Astrocyte of the spinal cord (primary cell): ENCODE results near the gene MTTP.

ENCODE experiments used
- DNase-seq: peaks from one replicate; pipeline ENCODE4 v3.0.0; 2011; ENCODE audit warnings: low read depth, low spot score
- H3K4me3 ChIP-seq: 2 replicates; pipeline ENCODE4 v1.5.1; 2011; ENCODE audit warnings: low read depth, mild to moderate bottlenecking, low read length, moderate library complexity
- in situ Hi-C: cut with HindIII; loops from 2 replicates; pipeline ENCODE4 v1.10.0; 2017; ENCODE audit warnings: low sequenced_read_pairs
- TF ChIP-seq, protein P1 (sequence below): IDR thresholded peaks from 2 replicates; pipeline ENCODE4 v1.5.1; 2012; ENCODE audit warnings: low read depth, mild to moderate bottlenecking, low read length, inconsistent platforms

MTTP gene

DNA sequence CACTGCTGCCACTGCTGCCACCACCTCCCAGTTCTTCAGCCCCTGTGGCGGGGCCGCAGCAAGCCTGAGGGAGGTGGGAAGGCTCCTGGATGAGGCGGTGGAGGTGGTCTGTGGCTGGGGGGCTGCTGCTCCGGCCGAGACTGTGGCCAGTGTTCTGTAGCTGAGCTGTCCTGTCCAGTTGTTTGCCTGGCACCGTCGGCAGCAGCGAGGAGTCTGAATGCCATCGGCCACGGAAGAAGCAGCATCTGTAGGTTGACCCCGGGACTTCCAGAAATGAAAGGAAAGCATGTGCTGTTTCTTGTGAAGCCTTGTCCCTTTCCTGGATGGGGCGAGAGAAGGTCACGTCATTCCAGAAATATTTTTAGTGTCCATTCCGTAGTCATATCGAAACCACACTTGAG, 79.7 kb downstream of the MTTP start:
- DNase-seq, result no peak

DNA sequence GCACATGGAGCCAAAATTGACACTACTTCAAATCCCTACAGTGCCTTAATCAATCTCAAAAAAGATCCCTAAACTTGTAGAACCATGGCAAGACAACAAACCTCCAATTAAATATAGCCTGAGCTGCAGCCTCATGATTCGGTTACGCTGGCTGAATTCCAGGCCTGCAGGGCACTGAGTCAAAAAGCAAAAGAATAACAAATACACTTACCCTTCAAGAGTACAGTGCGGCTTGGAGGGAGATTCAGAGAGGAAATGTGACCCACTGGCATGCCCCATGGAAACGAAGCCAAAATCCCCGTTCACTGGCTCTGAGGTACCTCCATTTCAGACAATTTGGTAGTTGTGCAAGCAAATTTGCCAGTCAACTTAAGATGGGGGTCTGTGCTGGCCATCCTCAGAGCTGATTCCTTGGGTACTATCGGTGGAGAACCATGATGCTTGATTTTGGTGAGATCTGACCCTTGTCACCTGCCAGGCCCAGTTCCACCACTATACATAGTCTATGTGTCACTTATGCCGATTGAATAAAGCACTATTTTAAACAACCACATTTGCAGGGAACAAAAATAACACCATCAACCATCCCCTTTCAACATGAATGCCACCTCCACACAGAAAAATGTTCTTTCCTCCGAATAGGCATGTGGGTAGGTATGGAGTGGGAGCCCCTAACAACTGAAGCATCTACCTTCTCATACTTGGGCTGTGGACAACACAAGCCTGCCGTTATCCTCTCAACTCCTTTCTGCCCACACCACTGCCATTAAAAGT, 80.9 kb downstream of the MTTP start:
- TF ChIP-seq, protein P1, sequence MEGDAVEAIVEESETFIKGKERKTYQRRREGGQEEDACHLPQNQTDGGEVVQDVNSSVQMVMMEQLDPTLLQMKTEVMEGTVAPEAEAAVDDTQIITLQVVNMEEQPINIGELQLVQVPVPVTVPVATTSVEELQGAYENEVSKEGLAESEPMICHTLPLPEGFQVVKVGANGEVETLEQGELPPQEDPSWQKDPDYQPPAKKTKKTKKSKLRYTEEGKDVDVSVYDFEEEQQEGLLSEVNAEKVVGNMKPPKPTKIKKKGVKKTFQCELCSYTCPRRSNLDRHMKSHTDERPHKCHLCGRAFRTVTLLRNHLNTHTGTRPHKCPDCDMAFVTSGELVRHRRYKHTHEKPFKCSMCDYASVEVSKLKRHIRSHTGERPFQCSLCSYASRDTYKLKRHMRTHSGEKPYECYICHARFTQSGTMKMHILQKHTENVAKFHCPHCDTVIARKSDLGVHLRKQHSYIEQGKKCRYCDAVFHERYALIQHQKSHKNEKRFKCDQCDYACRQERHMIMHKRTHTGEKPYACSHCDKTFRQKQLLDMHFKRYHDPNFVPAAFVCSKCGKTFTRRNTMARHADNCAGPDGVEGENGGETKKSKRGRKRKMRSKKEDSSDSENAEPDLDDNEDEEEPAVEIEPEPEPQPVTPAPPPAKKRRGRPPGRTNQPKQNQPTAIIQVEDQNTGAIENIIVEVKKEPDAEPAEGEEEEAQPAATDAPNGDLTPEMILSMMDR, result no peak
- no peak overlapping the region for H3K4me3 ChIP-seq
- in situ Hi-C loops, result no loop called here
- peak; percentile 77 for DNase-seq

More for the DNA sequence above, 79.7 kb downstream of the MTTP start:
- TF ChIP-seq, protein P1, result no peak
- in situ Hi-C loops, result no loop called here
- H3K4me3 ChIP-seq, result no peak overlapping the region

DNA sequence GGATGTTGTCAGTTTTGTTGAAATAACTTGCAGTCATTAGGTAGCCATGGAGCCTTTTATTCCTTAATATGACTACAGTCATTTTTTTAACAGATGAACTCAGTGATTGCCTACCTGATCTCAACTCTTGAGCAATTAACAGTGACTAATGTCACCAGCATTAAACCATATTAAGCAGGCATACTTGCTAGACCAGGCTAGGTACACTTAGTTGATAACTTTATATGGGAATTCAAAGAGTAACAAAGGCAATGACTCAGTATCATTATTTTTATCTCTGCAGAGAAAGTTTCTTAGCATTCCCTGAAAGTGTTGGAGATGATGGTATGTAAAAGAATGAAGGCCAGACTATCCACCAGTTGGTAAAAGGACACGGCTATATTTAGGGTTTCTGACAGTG, 83.2 kb downstream of the MTTP start, which contains the start of gene C4orf54:
C4orf54 (minus strand) TSS at position 31 of the 400 bp plus-strand sequence. CDS start 3,180 bp downstream, outside the sequence.
- H3K4me3 ChIP-seq, result no peak within 1 kb of the TSS
- TF ChIP-seq, protein P1, result no peak
- DNase-seq, result no peak
- in situ Hi-C loops, result no loop called here

DNA sequence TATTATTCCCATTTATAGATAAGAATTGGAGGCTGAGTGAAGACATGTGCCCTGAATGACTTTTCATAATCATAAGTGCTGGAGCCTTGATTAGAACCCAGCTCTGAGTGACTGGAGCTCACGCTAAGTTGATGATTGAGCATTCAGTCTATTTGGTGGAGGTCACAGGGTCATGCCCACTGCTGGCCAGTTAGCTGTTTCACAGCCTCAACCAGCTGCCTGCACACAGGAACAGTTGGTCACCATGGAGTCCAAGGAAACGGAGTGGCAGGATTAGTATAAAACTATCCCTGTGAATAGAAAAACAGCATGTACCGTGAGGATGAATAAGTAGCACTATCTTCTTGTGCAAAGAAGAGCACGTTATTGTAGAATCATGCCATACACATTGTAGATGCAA, 84.0 kb downstream of the MTTP start:
- DNase-seq, result no peak
- TF ChIP-seq, protein P1, result no peak
- in situ Hi-C loops, result no loop called here
- H3K4me3 ChIP-seq, result no peak overlapping the region

DNA sequence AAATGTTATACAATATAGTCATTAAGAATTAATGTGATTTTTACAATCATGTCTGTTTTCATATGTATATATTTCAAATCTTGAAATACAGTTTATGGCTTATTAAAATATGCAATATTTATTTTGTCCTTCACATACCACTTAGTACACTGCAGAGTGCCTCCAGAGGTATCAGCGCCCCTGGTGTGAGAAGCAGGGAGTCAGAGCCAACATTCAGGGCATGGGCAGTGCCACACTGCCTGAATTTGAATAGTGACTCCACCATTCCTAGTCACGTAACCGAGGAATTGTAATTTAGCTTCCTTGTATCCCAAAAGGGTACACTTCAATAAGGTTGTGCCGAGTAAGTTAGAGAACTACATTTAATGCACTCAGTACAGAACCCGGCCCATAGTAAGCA, 87.3 kb downstream of the MTTP start:
- no peak overlapping the region for H3K4me3 ChIP-seq
- DNase-seq, result no peak
- in situ Hi-C loops, result no loop called here
- TF ChIP-seq, protein P1, result no peak

DNA sequence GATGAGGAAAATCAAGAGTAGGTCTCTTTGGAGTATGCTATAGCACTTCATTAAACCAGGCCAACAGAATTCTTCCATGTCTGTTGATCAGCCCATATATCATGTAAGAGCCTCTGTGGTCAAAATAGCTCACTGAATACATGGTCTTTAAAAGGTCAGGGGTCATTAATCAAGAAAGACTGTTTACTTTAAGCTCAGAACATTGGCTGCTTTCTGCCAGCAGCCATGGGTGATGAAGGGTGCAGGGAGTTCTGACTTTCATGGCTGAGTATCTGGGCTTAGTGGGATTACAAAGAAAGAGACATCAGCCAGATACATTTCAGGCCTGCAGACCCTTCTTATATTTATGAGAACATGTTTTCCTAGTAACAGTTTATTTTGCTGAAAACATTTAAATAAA, 90.1 kb downstream of the MTTP start:
- H3K4me3 ChIP-seq, result no peak overlapping the region
- DNase-seq, result no peak
- TF ChIP-seq, protein P1, result no peak
- in situ Hi-C loops, result no loop called here
